Astrocyte (in vitro differentiated cells and primary cell): ENCODE data around the gene MYPOP. TPM values are rescaled to one million over a fixed set of nuclear protein-coding genes. Genes with fewer than 3 reads are reported as not detected.
A peak's percentile ranks its signal among the peaks of the same experiment; 100 is the strongest.

Experiments
- DNase-seq: peaks from one replicate; pipeline ENCODE4 v3.0.0-alpha.2; 2010; ENCODE audit warnings: low read depth
- FAIRE-seq: peaks from 2 replicates; lab custom pipeline; 2011; peaks lifted over from hg19 to GRCh38; lab: Jason Lieb, UNC
- H2AFZ ChIP-seq: 2 replicates; pipeline ENCODE4 v1.6.0; 2012; ENCODE audit warnings: low read depth, low read length, inconsistent platforms
- H3K27ac ChIP-seq: 2 replicates; pipeline ENCODE4 v1.5.1; 2011; ENCODE audit warnings: low read depth, low read length, inconsistent platforms
- H3K27me3 ChIP-seq: 2 replicates; pipeline ENCODE4 v1.6.0; 2011; ENCODE audit warnings: low read length, inconsistent platforms; ENCODE audit not compliant: insufficient read depth
- H3K36me3 ChIP-seq: 2 replicates; pipeline ENCODE4 v1.5.1; 2011; ENCODE audit warnings: low read length, inconsistent platforms; ENCODE audit not compliant: insufficient read depth
- H3K4me1 ChIP-seq: 2 replicates; pipeline ENCODE4 v1.5.1; 2011; ENCODE audit warnings: low read length, inconsistent platforms; ENCODE audit not compliant: insufficient read depth
- H3K4me2 ChIP-seq: 2 replicates; pipeline ENCODE4 v1.6.0; 2012; ENCODE audit warnings: low read length, inconsistent platforms
- H3K4me3 ChIP-seq: 2 replicates; pipeline ENCODE4 v1.5.1; 2011; ENCODE audit warnings: low read depth, mild to moderate bottlenecking, low read length, inconsistent platforms; ENCODE audit not compliant: insufficient read depth
- H3K79me2 ChIP-seq: 2 replicates; pipeline ENCODE4 v1.6.0; 2012; ENCODE audit warnings: mild to moderate bottlenecking, low read length, inconsistent platforms; ENCODE audit not compliant: insufficient read depth
- H3K9ac ChIP-seq: 2 replicates; pipeline ENCODE4 v1.6.0; 2012; ENCODE audit warnings: mild to moderate bottlenecking, low read length, inconsistent platforms
- H3K9me3 ChIP-seq: 2 replicates; pipeline ENCODE4 v1.5.1; 2012; ENCODE audit warnings: low read depth, mild to moderate bottlenecking, low read length, inconsistent platforms; ENCODE audit not compliant: insufficient read depth
- H4K20me1 ChIP-seq: 2 replicates; pipeline ENCODE4 v1.6.0; 2012; ENCODE audit warnings: low read length, inconsistent platforms; ENCODE audit not compliant: insufficient read depth
- H3K27ac Mint-ChIP-seq: one replicate; pipeline ENCODE4 v1.8.0; 2021; ENCODE audit warnings: mild to moderate bottlenecking, mixed read lengths; ENCODE audit not compliant: unreplicated experiment
- H3K27me3 Mint-ChIP-seq: one replicate; pipeline ENCODE4 v1.8.0; 2021; ENCODE audit warnings: low read depth, mixed read lengths; ENCODE audit not compliant: unreplicated experiment
- H3K36me3 Mint-ChIP-seq: one replicate; pipeline ENCODE4 v1.8.0; 2021; ENCODE audit warnings: low read depth, mixed read lengths; ENCODE audit not compliant: unreplicated experiment
- H3K4me1 Mint-ChIP-seq: one replicate; pipeline ENCODE4 v1.8.0; 2021; ENCODE audit warnings: low read depth, mixed read lengths; ENCODE audit not compliant: unreplicated experiment
- H3K4me3 Mint-ChIP-seq: one replicate; pipeline ENCODE4 v1.8.0; 2021; ENCODE audit warnings: mild to moderate bottlenecking, moderate library complexity, mixed read lengths; ENCODE audit not compliant: unreplicated experiment
- H3K9me3 Mint-ChIP-seq: one replicate; pipeline ENCODE4 v1.8.0; 2021; ENCODE audit warnings: mild to moderate bottlenecking, mixed read lengths; ENCODE audit not compliant: unreplicated experiment
- EZH2 ChIP-seq: IDR thresholded peaks from 2 replicates; pipeline ENCODE4 v1.6.1; 2012; ENCODE audit warnings: mild to moderate bottlenecking, low read length, inconsistent platforms; ENCODE audit not compliant: insufficient read depth
- total RNA-seq: library from RNA; stranded (reverse); gene quantifications from 2 replicates; pipeline ENCODE4 v1.2.1, GENCODE V29; 2021
- TF ChIP-seq, protein P1 (sequence below): IDR thresholded peaks from 2 replicates; pipeline ENCODE4 v1.5.1; 2011; ENCODE audit warnings: low read depth, mild to moderate bottlenecking, inconsistent platforms, low read length, moderate library complexity; ENCODE audit not compliant: insufficient read depth

The MYPOP gene
- total RNA-seq, 1 donor from 2014 or later: 11.0 TPM

DNA sequence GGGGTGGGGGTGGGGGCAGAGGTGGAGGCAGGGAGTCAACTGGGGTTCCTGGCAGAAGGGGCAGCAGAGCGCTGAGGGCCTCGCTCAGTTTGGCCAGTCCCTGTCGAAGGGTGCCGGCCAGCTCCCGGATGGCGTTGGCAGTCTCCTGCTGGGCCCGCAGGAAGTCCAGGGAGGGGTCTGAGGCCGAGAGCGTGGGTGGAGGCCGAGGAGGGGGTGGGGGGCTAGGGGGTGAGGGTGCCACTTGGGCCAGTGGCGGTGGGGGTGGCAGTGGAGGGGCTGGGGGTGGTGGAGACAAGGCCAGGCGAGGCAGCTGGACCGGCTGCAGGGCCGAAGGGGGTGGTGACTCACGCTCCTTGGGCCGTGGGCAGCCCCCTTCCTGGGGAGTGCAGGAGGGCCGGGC lies 11.5 kb downstream of the MYPOP start:
- H3K27ac Mint-ChIP-seq: no peak overlapping the region
- no peak for FAIRE-seq

DNA sequence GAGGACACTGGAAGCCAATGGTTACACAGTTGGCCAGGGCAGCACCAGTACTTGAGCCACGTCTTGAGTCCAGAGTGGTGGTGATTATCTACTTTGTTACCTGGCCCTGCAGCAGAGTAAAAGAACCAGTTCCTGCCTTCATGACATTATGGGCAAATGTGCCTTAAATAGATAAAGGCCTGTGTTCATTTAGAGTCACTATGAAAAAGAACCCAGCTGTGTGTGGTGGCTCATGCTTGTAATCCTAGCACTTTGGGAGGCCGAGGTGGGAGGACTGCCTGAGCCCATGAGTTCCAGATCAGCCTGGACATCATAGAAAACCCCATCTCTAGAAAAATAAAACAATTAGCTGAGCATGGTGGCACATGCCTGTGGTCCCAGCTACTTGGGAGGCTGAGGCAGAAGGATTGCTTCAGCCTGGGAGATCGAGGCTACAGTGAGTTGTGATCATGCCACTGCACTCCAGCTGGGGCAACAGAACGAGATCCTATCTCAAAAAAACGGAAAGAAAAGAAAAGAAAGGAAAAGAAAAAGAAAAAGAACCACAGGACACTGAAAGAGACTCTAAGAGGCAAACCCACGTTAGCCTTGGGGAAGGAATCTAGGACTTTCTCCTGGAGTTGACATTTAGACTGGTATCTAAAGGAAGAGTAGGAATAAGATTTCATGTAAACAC lies 13.1 kb downstream of the MYPOP start:
- H3K4me3 Mint-ChIP-seq: no peak overlapping the region
- H2AFZ ChIP-seq: no peak overlapping the region
- H3K36me3 ChIP-seq: no peaks in the 10 kb centered on the region
- peaks cover 7% of the 10 kb centered on the region for H3K36me3 Mint-ChIP-seq
- H3K27me3 Mint-ChIP-seq: no peaks in the 10 kb centered on the region
- H3K9me3 ChIP-seq: no peaks in the 10 kb centered on the region
- H4K20me1 ChIP-seq: peaks cover 7% of the 10 kb centered on the region
- DNase-seq: no peak
- no peak overlapping the region for H3K4me3 ChIP-seq
- H3K4me1 ChIP-seq: peaks cover 15% of the 10 kb centered on the region
- H3K27me3 ChIP-seq: no peaks in the 10 kb centered on the region
- peaks cover 13% of the 10 kb centered on the region for H3K79me2 ChIP-seq
- H3K27ac ChIP-seq: no peak overlapping the region
- H3K4me2 ChIP-seq: no peak overlapping the region
- H3K9ac ChIP-seq: no peak overlapping the region
- H3K4me1 Mint-ChIP-seq: no peaks in the 10 kb centered on the region
- no peak for FAIRE-seq
- TF ChIP-seq EZH2: no peak
- TF ChIP-seq, protein P1, sequence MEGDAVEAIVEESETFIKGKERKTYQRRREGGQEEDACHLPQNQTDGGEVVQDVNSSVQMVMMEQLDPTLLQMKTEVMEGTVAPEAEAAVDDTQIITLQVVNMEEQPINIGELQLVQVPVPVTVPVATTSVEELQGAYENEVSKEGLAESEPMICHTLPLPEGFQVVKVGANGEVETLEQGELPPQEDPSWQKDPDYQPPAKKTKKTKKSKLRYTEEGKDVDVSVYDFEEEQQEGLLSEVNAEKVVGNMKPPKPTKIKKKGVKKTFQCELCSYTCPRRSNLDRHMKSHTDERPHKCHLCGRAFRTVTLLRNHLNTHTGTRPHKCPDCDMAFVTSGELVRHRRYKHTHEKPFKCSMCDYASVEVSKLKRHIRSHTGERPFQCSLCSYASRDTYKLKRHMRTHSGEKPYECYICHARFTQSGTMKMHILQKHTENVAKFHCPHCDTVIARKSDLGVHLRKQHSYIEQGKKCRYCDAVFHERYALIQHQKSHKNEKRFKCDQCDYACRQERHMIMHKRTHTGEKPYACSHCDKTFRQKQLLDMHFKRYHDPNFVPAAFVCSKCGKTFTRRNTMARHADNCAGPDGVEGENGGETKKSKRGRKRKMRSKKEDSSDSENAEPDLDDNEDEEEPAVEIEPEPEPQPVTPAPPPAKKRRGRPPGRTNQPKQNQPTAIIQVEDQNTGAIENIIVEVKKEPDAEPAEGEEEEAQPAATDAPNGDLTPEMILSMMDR: no peak
- no peak overlapping the region for H3K27ac Mint-ChIP-seq
- H3K9me3 Mint-ChIP-seq: no peaks in the 10 kb centered on the region

More for the DNA sequence above, 11.5 kb downstream of the MYPOP start:
- Histone ChIP-seq H3K4me2 (no peak overlapping the region), H3K27me3 (no peaks in the 10 kb centered on the region), H4K20me1 (no peaks in the 10 kb centered on the region), H3K27ac (no peak overlapping the region), H3K36me3 (peaks cover 3% of the 10 kb centered on the region), H3K79me2 (no peaks in the 10 kb centered on the region), H3K9ac (no peak overlapping the region), H3K9me3 (no peaks in the 10 kb centered on the region), H2AFZ (no peak overlapping the region), H3K4me3 (no peak overlapping the region), H3K4me1 (peaks cover 8% of the 10 kb centered on the region)
- no peak for DNase-seq
- H3K36me3 Mint-ChIP-seq: peaks cover 10% of the 10 kb centered on the region
- H3K9me3 Mint-ChIP-seq: no peaks in the 10 kb centered on the region
- no peak for TF ChIP-seq EZH2
- H3K4me3 Mint-ChIP-seq: no peak overlapping the region
- H3K4me1 Mint-ChIP-seq: no peaks in the 10 kb centered on the region
- H3K27me3 Mint-ChIP-seq: no peaks in the 10 kb centered on the region

DNA sequence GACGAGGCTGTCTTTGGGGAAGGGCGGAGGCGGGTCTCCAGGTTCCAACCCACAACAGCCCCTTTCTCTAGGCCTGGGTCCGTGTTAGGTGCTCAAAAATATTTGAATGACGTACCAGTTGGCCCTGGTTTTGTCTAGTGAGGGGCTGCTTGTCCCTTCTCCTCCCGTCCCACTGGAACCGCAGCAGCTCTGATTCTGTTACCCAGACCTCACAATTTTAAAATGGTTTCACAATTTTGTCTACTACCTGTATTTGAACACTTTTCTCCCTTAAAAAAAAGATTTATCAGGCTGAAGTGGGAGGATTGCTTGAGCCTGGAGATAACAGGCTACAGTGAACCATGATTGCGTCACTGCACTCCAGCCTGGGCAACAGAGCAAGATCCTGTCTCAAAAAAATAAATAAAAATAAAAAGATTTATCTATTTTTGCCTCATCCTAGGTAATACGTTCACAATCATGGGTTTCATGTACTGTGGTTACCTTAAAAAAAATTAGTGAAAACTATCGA lies 15.2 kb downstream of the MYPOP start:
- DNase-seq (no peak), FAIRE-seq (no peak)
- peaks cover 24% of the 10 kb centered on the region for H3K79me2 ChIP-seq
- peak overlapping the region; percentile 89 for H3K4me2 ChIP-seq
- no peaks in the 10 kb centered on the region for H3K27me3 Mint-ChIP-seq
- peak overlapping the region; percentile 98 for H3K27ac Mint-ChIP-seq
- no peaks in the 10 kb centered on the region for H3K9me3 ChIP-seq
- H3K36me3 ChIP-seq: no peaks in the 10 kb centered on the region
- peak overlapping the region; percentile 85 for H3K9ac ChIP-seq
- H3K27me3 ChIP-seq: no peaks in the 10 kb centered on the region
- peaks cover 4% of the 10 kb centered on the region for H3K4me1 Mint-ChIP-seq
- TF ChIP-seq, protein P1: no peak
- no peak for TF ChIP-seq EZH2
- peak overlapping the region; percentile 65 for H3K4me3 ChIP-seq
- H3K36me3 Mint-ChIP-seq: peaks cover 7% of the 10 kb centered on the region
- H3K4me1 ChIP-seq: peaks cover 24% of the 10 kb centered on the region
- peak overlapping the region; percentile 93 for H3K4me3 Mint-ChIP-seq
- H4K20me1 ChIP-seq: peaks cover 25% of the 10 kb centered on the region
- no peaks in the 10 kb centered on the region for H3K9me3 Mint-ChIP-seq
- peak overlapping the region; percentile 90 for H3K27ac ChIP-seq
- peak overlapping the region; percentile 89 for H2AFZ ChIP-seq
